ENCODE data around the gene INTS7.
"Not testable (repeated sequence)": the region's sequence is repeated elsewhere in the genome, so short reads cannot be mapped to it uniquely, and the experiment has no call there.

INTS7 gene

DNA sequence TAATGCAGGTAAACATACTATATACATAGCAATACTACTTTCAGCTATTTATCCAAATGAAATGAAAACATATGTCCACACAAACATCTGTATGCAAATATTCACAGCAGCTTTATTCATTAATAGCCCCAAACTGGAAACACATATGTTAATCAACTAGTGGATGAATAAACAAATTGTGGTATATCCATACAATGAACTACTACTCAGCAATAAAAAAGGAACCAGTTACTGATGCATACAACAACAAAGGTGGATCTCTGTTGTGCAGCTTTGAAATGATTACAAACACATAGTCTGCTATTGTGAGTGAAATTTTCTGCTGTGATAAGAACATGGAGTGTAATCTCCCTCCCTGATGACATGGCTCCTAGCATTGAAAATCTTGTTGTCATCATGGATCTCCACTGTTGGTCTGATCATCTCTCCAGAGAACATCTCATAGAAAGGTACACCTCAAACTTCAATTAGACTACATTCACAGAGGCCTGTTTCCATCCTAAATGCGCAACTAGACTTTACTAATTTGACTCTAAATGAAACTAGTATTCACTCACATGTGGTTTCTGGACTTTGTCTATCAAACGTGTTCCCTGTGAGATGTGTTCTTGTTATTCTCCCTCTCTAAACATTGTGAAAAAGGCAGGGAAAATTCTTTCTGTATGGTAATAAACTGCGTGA is 10.7 kb downstream of the INTS7 start:
- H2AK5ac ChIP-seq (ENCODE audit: low read length, severe bottlenecking) = no peak overlapping the region
- no peak overlapping the region for H3K14ac ChIP-seq (ENCODE audit: low read length in 2 of 2)
- H3K27ac ChIP-seq (ENCODE audit: low read length, poor library complexity, severe bottlenecking) = no peak overlapping the region
- H3K4ac ChIP-seq (ENCODE audit: low read depth in 1 of 2, low read length in 2 of 2) = no peak overlapping the region
- 100% methylated on average over 1 of the region's 3 CpGs for WGBS
- no peak overlapping the region for H3K9ac ChIP-seq (ENCODE audit: low read length)
- H3K79me1 ChIP-seq (replicated peaks; ENCODE audit: low read length, poor library complexity, severe bottlenecking) = peaks cover 17% of the 10 kb centered on the region
- H4K91ac ChIP-seq (ENCODE audit: low read length) = no peak overlapping the region
- no peak overlapping the region for H3K18ac ChIP-seq (ENCODE audit: low read depth in 1 of 2, low read length in 2 of 2)
- H2BK15ac ChIP-seq (ENCODE audit: low read depth, poor library complexity, severe bottlenecking) = no peak overlapping the region
- H2AFZ ChIP-seq (ENCODE audit: low read depth, low read length) = no peak overlapping the region
- H3K4me3 ChIP-seq (ENCODE audit: insufficient read depth in 1 of 2, low read depth in 1 of 2, low read length in 2 of 2) = no peak overlapping the region
- no peaks in the 10 kb centered on the region for H3K36me3 ChIP-seq (ENCODE audit: control insufficient read depth in 1 of 2, insufficient read depth in 2 of 2, low read depth in 1 of 2, low read length in 2 of 2)
- no peaks in the 10 kb centered on the region for H3K9me3 ChIP-seq (ENCODE audit: control insufficient read depth, low read length)
- no peaks in the 10 kb centered on the region for H3K27me3 ChIP-seq (ENCODE audit: control insufficient read depth in 1 of 2, insufficient read depth in 1 of 2, low read length in 2 of 2)
- H2BK120ac ChIP-seq (ENCODE audit: low read depth, low read length) = no peak overlapping the region
- no peak overlapping the region for H2BK5ac ChIP-seq (ENCODE audit: low read depth, low read length, poor library complexity, severe bottlenecking)
- H3K4me1 ChIP-seq (ENCODE audit: control insufficient read depth, insufficient read depth, low read depth, low read length) = peaks cover 3% of the 10 kb centered on the region
- H3K23ac ChIP-seq (ENCODE audit: low read length in 2 of 2) = no peak overlapping the region
- H4K8ac ChIP-seq (ENCODE audit: low read length) = no peak overlapping the region
- no peak for DNase-seq
- H3K4me2 ChIP-seq (ENCODE audit: low read length, poor library complexity, severe bottlenecking) = no peak overlapping the region
- H2BK12ac ChIP-seq (ENCODE audit: low read length in 2 of 2) = no peak overlapping the region

DNA sequence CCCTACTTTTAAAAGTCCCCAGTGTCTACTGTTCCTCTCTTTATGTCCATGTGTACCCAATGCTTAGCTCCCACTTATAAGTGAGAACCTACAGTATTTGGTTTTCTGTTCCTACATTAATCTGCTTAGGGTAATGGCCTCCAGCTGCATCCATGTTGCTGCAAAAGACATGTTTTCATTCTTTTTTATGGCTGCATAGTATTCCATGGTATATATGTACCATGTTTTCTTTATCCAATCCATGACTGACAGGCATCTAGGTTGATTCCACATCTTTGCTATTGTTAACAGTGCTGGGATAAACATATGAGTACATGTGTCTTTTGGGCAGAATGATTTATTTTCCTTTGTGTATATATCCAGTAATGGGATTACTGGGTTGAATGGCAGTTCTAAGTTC is 12.4 kb downstream of the INTS7 start:
- H3K9me3 ChIP-seq (ENCODE audit: control insufficient read depth, low read length); H2BK15ac ChIP-seq (ENCODE audit: low read depth, poor library complexity, severe bottlenecking); H3K18ac ChIP-seq (ENCODE audit: low read depth in 1 of 2, low read length in 2 of 2); H3K14ac ChIP-seq (ENCODE audit: low read length in 2 of 2); DNase-seq; H3K36me3 ChIP-seq (ENCODE audit: control insufficient read depth in 1 of 2, insufficient read depth in 2 of 2, low read depth in 1 of 2, low read length in 2 of 2); H3K4me2 ChIP-seq (ENCODE audit: low read length, poor library complexity, severe bottlenecking); H2AFZ ChIP-seq (ENCODE audit: low read depth, low read length); H3K4ac ChIP-seq (ENCODE audit: low read depth in 1 of 2, low read length in 2 of 2); H3K9ac ChIP-seq (ENCODE audit: low read length); H2BK12ac ChIP-seq (ENCODE audit: low read length in 2 of 2); H3K4me3 ChIP-seq (ENCODE audit: insufficient read depth in 1 of 2, low read depth in 1 of 2, low read length in 2 of 2); H3K23ac ChIP-seq (ENCODE audit: low read length in 2 of 2); H2BK120ac ChIP-seq (ENCODE audit: low read depth, low read length); H4K91ac ChIP-seq (ENCODE audit: low read length); H3K27ac ChIP-seq (ENCODE audit: low read length, poor library complexity, severe bottlenecking); H4K8ac ChIP-seq (ENCODE audit: low read length); H3K27me3 ChIP-seq (ENCODE audit: control insufficient read depth in 1 of 2, insufficient read depth in 1 of 2, low read length in 2 of 2); H2BK5ac ChIP-seq (ENCODE audit: low read depth, low read length, poor library complexity, severe bottlenecking); H3K4me1 ChIP-seq (ENCODE audit: control insufficient read depth, insufficient read depth, low read depth, low read length); H2AK5ac ChIP-seq (ENCODE audit: low read length, severe bottlenecking): not testable (repeated sequence)
- peaks cover 17% of the 10 kb centered on the region for H3K79me1 ChIP-seq (replicated peaks; ENCODE audit: low read length, poor library complexity, severe bottlenecking)

DNA sequence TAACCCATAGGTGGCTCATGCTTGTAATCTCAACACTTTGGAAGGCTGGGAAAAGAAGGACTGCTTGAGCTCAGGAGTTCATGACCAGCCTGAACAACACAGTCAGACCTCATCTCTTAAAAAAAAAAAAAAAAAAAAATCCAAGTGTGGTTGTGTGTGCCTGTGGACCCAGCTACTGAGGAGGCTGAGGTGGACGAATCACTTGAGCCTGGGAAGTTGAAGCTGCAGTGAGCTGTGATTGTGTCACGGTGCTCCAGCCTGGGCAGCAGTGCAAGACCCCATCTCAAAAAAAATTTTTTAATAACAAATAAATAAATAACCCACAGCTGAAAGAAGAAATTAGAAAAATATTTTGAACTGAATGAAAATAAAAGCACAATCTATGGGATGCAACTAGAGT is 13.8 kb downstream of the INTS7 start:
- WGBS = no CpG with 5 or more reads among the region's 2 CpGs
- Histone ChIP-seq H3K14ac (ENCODE audit: low read length in 2 of 2) (no peak overlapping the region), H3K27ac (ENCODE audit: low read length, poor library complexity, severe bottlenecking) (no peak overlapping the region), H3K9ac (ENCODE audit: low read length) (no peak overlapping the region), H4K91ac (ENCODE audit: low read length) (no peak overlapping the region), H3K9me3 (ENCODE audit: control insufficient read depth, low read length) (no peaks in the 10 kb centered on the region), H2BK5ac (ENCODE audit: low read depth, low read length, poor library complexity, severe bottlenecking) (no peak overlapping the region), H3K4me3 (ENCODE audit: insufficient read depth in 1 of 2, low read depth in 1 of 2, low read length in 2 of 2) (no peak overlapping the region), H2BK15ac (ENCODE audit: low read depth, poor library complexity, severe bottlenecking) (no peak overlapping the region), H2BK120ac (ENCODE audit: low read depth, low read length) (no peak overlapping the region), H3K4me1 (ENCODE audit: control insufficient read depth, insufficient read depth, low read depth, low read length) (no peaks in the 10 kb centered on the region), H2BK12ac (ENCODE audit: low read length in 2 of 2) (no peak overlapping the region), H2AFZ (ENCODE audit: low read depth, low read length) (no peak overlapping the region), H3K27me3 (ENCODE audit: control insufficient read depth in 1 of 2, insufficient read depth in 1 of 2, low read length in 2 of 2) (no peaks in the 10 kb centered on the region), H4K8ac (ENCODE audit: low read length) (no peak overlapping the region), H3K4ac (ENCODE audit: low read depth in 1 of 2, low read length in 2 of 2) (no peak overlapping the region), H3K36me3 (ENCODE audit: control insufficient read depth in 1 of 2, insufficient read depth in 2 of 2, low read depth in 1 of 2, low read length in 2 of 2) (peaks cover 0 to 3% of the 10 kb centered on the region in 2 experiments), H3K79me1 (replicated peaks; ENCODE audit: low read length, poor library complexity, severe bottlenecking) (peaks cover 15% of the 10 kb centered on the region), H3K23ac (ENCODE audit: low read length in 2 of 2) (no peak overlapping the region), H3K18ac (ENCODE audit: low read depth in 1 of 2, low read length in 2 of 2) (no peak overlapping the region), H3K4me2 (ENCODE audit: low read length, poor library complexity, severe bottlenecking) (no peak overlapping the region), H2AK5ac (ENCODE audit: low read length, severe bottlenecking) (no peak overlapping the region)
- no peak for DNase-seq

DNA sequence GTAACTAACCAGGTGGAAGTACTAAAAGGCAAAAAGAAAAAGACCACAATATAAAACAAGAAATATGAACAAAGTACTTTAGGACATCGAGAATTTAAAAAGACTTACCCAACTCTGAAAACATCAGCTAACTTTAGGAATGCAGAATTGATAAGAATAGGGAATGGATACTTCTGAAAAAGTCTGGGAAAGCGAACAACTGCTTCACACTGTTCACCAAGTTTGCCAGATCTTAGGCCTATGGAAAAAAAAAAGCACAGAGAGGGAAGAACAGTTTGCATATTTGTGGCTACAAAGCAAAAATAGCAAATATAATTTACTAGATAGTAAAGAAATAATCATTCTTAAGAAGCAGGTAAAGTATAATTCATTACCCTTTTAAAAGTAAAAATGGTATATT is 14.4 kb downstream of the INTS7 start:
- Histone ChIP-seq H3K27ac (ENCODE audit: low read length, poor library complexity, severe bottlenecking) (no peak overlapping the region), H3K14ac (ENCODE audit: low read length in 2 of 2) (no peak overlapping the region), H2AFZ (ENCODE audit: low read depth, low read length) (no peak overlapping the region), H2BK5ac (ENCODE audit: low read depth, low read length, poor library complexity, severe bottlenecking) (no peak overlapping the region), H3K23ac (ENCODE audit: low read length in 2 of 2) (no peak overlapping the region), H3K4me1 (ENCODE audit: control insufficient read depth, insufficient read depth, low read depth, low read length) (no peaks in the 10 kb centered on the region), H3K4ac (ENCODE audit: low read depth in 1 of 2, low read length in 2 of 2) (no peak overlapping the region), H3K9me3 (ENCODE audit: control insufficient read depth, low read length) (no peaks in the 10 kb centered on the region), H3K79me1 (replicated peaks; ENCODE audit: low read length, poor library complexity, severe bottlenecking) (peaks cover 12% of the 10 kb centered on the region), H2AK5ac (ENCODE audit: low read length, severe bottlenecking) (no peak overlapping the region), H4K91ac (ENCODE audit: low read length) (no peak overlapping the region), H3K18ac (ENCODE audit: low read depth in 1 of 2, low read length in 2 of 2) (no peak overlapping the region), H3K4me3 (ENCODE audit: insufficient read depth in 1 of 2, low read depth in 1 of 2, low read length in 2 of 2) (no peak overlapping the region), H3K36me3 (ENCODE audit: control insufficient read depth in 1 of 2, insufficient read depth in 2 of 2, low read depth in 1 of 2, low read length in 2 of 2) (peaks cover 0 to 9% of the 10 kb centered on the region in 2 experiments), H3K9ac (ENCODE audit: low read length) (no peak overlapping the region), H2BK12ac (ENCODE audit: low read length in 2 of 2) (no peak overlapping the region), H2BK15ac (ENCODE audit: low read depth, poor library complexity, severe bottlenecking) (no peak overlapping the region), H4K8ac (ENCODE audit: low read length) (no peak overlapping the region), H3K4me2 (ENCODE audit: low read length, poor library complexity, severe bottlenecking) (no peak overlapping the region), H3K27me3 (ENCODE audit: control insufficient read depth in 1 of 2, insufficient read depth in 1 of 2, low read length in 2 of 2) (no peaks in the 10 kb centered on the region), H2BK120ac (ENCODE audit: low read depth, low read length) (no peak overlapping the region)
- no peak for DNase-seq
- no CpG with 5 or more reads among the region's 2 CpGs for WGBS
